ENCODE measurements around the gene CCL13. TPM values are rescaled to one million over a fixed set of nuclear protein-coding genes. Genes with fewer than 3 reads are reported as not detected.

The CCL13 gene
- total RNA-seq, 2 experiments from 2014 or later: not detected

DNA sequence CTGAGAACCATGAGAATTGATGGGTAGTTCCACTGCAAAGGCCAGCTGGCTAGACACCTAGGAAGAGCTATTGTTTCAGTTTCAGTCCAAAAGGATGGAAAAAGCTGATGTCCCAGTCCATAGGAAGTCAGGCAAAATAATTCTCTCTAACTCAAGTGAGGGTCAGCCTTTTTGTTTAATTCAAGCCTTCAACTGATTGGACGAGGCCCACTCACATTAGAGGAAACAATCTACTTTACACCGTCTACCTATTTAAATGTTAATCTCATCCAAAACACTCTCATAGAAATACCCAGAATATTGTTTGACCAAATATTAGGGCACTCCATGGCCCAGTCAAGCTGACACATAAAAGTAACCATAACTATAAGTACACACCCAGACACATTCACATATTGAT lies 14.4 kb upstream of the CCL13 start:
- no peak overlapping the region for H3K27ac Mint-ChIP-seq
- no peaks in the 10 kb centered on the region for H3K36me3 Mint-ChIP-seq (ENCODE audit: low read depth)
- no peaks in the 10 kb centered on the region for H3K9me3 Mint-ChIP-seq
- DNase-seq: no peak
- no peaks in the 10 kb centered on the region for H3K4me1 Mint-ChIP-seq (ENCODE audit: low read depth)
- intact Hi-C loops (cut with micrococcal nuclease): no loop called here
- CTCF ChIA-PET: no interaction called here
- H3K4me3 Mint-ChIP-seq: no peak overlapping the region
- H3K27me3 Mint-ChIP-seq (ENCODE audit: low read depth): peaks cover 35% of the 10 kb centered on the region

- H3K27me3 Mint-ChIP-seq (ENCODE audit: low read depth): peaks cover 15% of the 10 kb centered on the region
- H3K4me3 Mint-ChIP-seq: no peak overlapping the region
- no peak for DNase-seq
- H3K27ac Mint-ChIP-seq: no peak overlapping the region
- H3K9me3 Mint-ChIP-seq: no peaks in the 10 kb centered on the region
- intact Hi-C loops (cut with micrococcal nuclease): no loop called here
- CTCF ChIA-PET: no interaction called here
- H3K36me3 Mint-ChIP-seq (ENCODE audit: low read depth): no peaks in the 10 kb centered on the region
- no peaks in the 10 kb centered on the region for H3K4me1 Mint-ChIP-seq (ENCODE audit: low read depth)
These were observed 9.2 kb upstream of the CCL13 start for GRCh38 chr17:34347063-34347462.

GRCh38 chr17:34349751-34350150 lies 6.5 kb upstream of the CCL13 start:
- no peak overlapping the region for H3K4me3 Mint-ChIP-seq
- no peaks in the 10 kb centered on the region for H3K4me1 Mint-ChIP-seq (ENCODE audit: low read depth)
- no peak overlapping the region for H3K27ac Mint-ChIP-seq
- peaks cover 4% of the 10 kb centered on the region for H3K9me3 Mint-ChIP-seq
- intact Hi-C loops (cut with micrococcal nuclease): no loop called here
- H3K27me3 Mint-ChIP-seq (ENCODE audit: low read depth): peaks cover 7% of the 10 kb centered on the region
- DNase-seq: no peak
- CTCF ChIA-PET: interaction anchor here (0.8 to 3.2 kb wide), 4 partner anchors 12 to 276 kb away, joined by 3 to 23 read pairs (median 4); partner anchors contain the start of gene CCL1
- H3K36me3 Mint-ChIP-seq (ENCODE audit: low read depth): no peaks in the 10 kb centered on the region

DNA sequence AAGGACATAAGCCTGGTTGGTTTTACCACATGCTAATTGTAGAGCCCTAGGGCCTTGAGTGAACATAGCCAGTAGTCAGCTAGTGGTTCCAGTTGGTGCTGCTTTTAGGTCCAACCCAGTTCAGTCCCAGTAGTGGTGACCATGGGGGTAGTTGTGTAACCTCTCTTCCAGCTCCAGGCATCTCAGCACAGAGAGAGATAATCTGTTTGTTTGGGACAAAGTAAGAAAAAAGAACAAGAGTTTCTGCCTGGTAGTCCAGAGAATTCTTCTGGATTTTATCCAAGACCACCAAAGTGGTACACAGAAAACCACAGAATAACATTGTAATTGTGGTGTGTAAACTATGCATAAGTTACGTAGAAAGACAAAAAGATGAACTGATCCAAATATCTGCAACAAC lies 5.2 kb upstream of the CCL13 start:
- Mint-ChIP-seq H3K9me3 (peaks cover 4% of the 10 kb centered on the region), H3K4me3 (no peak overlapping the region), H3K27me3 (ENCODE audit: low read depth) (peaks cover 10% of the 10 kb centered on the region), H3K36me3 (ENCODE audit: low read depth) (no peaks in the 10 kb centered on the region), H3K27ac (no peak overlapping the region), H3K4me1 (ENCODE audit: low read depth) (no peaks in the 10 kb centered on the region)
- CTCF ChIA-PET: interaction anchor here (1.0 to 3.2 kb wide), 2 partner anchors 10 to 150 kb away, joined by 3 to 23 read pairs; partner anchors contain the start of gene CCL1
- intact Hi-C loops (cut with micrococcal nuclease): no loop called here
- no peak for DNase-seq

- peaks cover 10% of the 10 kb centered on the region for H3K27me3 Mint-ChIP-seq (ENCODE audit: low read depth)
- CTCF ChIA-PET: interaction anchor here (0.7 kb wide), 2 partner anchors 8 to 9 kb away, joined by 3 read pairs; no protein-coding TSS in a partner anchor
- H3K4me3 Mint-ChIP-seq: no peak overlapping the region
- peaks cover 4% of the 10 kb centered on the region for H3K9me3 Mint-ChIP-seq
- no peak for DNase-seq
- H3K27ac Mint-ChIP-seq: no peak overlapping the region
- no peaks in the 10 kb centered on the region for H3K4me1 Mint-ChIP-seq (ENCODE audit: low read depth)
- H3K36me3 Mint-ChIP-seq (ENCODE audit: low read depth): no peaks in the 10 kb centered on the region
- intact Hi-C loops (cut with micrococcal nuclease): no loop called here
These were observed 4.1 kb upstream of the CCL13 start for GRCh38 chr17:34352191-34352590.

DNA sequence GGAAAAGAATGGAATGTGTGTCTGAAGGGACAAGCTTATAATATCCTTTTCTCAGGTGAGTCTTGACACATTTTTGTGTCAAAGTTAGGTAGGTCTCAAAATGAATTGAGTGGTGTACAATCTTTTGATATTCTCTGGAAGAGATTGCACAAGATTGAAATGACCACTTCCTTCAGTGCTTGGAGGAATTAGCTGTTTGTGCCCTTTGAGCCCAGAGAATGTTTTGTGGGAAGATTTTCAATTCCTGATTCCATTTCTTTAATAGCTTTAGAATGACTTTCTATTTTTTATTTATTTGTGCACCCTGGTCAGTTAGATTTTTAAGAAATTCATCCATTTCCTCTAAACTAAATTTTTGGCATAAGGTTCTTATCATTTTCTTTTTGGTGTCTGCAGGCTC lies 1.6 kb upstream of the CCL13 start:
- Mint-ChIP-seq H3K36me3 (ENCODE audit: low read depth) (no peaks in the 10 kb centered on the region), H3K4me1 (ENCODE audit: low read depth) (no peaks in the 10 kb centered on the region), H3K27me3 (ENCODE audit: low read depth) (peaks cover 10% of the 10 kb centered on the region), H3K4me3 (no peak overlapping the region), H3K27ac (no peak overlapping the region), H3K9me3 (peaks cover 4% of the 10 kb centered on the region)
- CTCF ChIA-PET: interaction anchor here (1.4 to 4.3 kb wide), 3 partner anchors 8 to 154 kb away, joined by 4 to 24 read pairs (median 5); no protein-coding TSS in a partner anchor
- DNase-seq: no peak
- intact Hi-C loops (cut with micrococcal nuclease): no loop called here

DNA sequence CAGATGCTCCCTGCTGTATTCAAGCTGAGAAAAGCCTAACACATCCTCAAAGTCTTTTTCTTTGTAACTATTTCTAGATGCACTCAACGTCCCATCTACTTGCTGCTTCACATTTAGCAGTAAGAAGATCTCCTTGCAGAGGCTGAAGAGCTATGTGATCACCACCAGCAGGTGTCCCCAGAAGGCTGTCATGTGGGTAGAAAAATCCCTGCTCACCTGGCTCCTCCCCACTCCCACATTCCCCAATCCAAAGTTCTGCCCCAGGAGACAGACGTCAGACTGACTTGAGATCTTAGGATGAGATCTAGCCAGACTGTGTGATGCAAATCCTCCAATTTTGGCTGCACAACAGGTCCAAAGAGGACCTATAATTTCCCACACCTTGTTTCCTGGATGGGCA lies 1.1 kb downstream of the CCL13 start:
- no peak overlapping the region for H3K27ac Mint-ChIP-seq
- no peaks in the 10 kb centered on the region for H3K4me1 Mint-ChIP-seq (ENCODE audit: low read depth)
- no peak for DNase-seq
- peaks cover 8% of the 10 kb centered on the region for H3K27me3 Mint-ChIP-seq (ENCODE audit: low read depth)
- H3K4me3 Mint-ChIP-seq: no peak overlapping the region
- peaks cover 4% of the 10 kb centered on the region for H3K9me3 Mint-ChIP-seq
- CTCF ChIA-PET: interaction anchor here (8.9 kb wide), 1 partner anchor 155 kb away, joined by 241 read pairs; no protein-coding TSS in a partner anchor
- intact Hi-C loops (cut with micrococcal nuclease): no loop called here
- H3K36me3 Mint-ChIP-seq (ENCODE audit: low read depth): no peaks in the 10 kb centered on the region

DNA sequence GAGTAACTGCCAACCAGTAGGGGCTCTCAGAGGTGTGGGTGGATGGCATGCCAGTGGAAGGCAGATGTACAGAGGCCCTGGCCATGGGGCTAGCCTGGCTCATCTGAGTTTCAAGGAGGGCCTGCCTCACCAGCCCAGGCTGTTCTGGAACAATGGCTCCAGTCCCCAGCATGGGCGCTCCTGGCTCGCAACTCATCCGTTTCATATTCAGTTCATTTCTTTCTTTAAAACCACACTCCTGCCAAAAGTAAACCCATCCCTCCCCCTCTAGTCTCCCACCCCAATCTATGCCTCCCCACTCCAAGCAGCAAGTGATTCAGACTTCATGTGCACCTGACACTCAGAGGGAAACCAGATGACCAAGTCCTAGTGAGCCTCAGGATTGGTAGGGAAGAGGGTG lies 2.4 kb downstream of the CCL13 start:
- CTCF ChIA-PET: interaction anchor here (0.6 to 8.9 kb wide), 2 partner anchors 83 to 156 kb away, joined by 3 to 241 read pairs; no protein-coding TSS in a partner anchor
- H3K9me3 Mint-ChIP-seq: peaks cover 4% of the 10 kb centered on the region
- H3K27ac Mint-ChIP-seq: no peak overlapping the region
- no peak overlapping the region for H3K4me3 Mint-ChIP-seq
- DNase-seq: no peak
- H3K36me3 Mint-ChIP-seq (ENCODE audit: low read depth): no peaks in the 10 kb centered on the region
- H3K4me1 Mint-ChIP-seq (ENCODE audit: low read depth): no peaks in the 10 kb centered on the region
- peaks cover 8% of the 10 kb centered on the region for H3K27me3 Mint-ChIP-seq (ENCODE audit: low read depth)
- intact Hi-C loops (cut with micrococcal nuclease): no loop called here

DNA sequence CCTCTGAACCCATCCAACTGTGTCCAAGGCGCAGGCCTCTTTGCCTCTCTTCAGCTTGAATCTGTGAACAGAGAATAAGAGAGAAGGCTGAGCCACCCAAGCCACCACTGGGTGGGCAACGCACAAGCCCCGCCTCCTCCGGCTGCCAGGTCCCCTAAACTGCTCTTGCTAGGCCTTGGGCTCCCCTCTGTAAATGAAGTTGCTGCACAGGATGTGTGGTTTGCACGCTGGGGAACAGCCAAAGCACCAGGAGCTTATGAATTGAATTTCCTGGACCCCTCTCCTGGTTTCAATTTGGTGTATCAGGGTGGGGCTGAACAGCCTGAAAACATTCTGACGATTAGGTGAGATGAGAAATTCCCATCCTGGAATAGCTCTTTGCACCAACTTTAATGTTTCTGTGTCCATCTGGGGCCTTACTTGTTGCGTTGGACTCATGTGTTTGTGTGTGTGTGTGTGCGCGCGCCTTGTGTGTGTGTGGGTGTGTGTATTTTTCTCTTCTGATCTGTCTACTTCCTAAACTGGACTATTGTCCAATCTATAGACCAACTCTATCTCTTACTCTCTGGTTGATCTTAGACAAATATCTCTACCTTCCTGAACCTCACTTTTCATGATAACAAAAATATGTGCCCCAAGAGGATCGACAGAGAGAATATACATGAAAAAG lies 4.5 kb downstream of the CCL13 start:
- Mint-ChIP-seq H3K4me3 (no peak overlapping the region), H3K27ac (no peak overlapping the region)
- CTCF ChIA-PET: interaction anchor here (0.6 to 8.9 kb wide), 36 partner anchors 8 to 594 kb away, joined by 3 to 241 read pairs (median 5); no protein-coding TSS in a partner anchor

DNA sequence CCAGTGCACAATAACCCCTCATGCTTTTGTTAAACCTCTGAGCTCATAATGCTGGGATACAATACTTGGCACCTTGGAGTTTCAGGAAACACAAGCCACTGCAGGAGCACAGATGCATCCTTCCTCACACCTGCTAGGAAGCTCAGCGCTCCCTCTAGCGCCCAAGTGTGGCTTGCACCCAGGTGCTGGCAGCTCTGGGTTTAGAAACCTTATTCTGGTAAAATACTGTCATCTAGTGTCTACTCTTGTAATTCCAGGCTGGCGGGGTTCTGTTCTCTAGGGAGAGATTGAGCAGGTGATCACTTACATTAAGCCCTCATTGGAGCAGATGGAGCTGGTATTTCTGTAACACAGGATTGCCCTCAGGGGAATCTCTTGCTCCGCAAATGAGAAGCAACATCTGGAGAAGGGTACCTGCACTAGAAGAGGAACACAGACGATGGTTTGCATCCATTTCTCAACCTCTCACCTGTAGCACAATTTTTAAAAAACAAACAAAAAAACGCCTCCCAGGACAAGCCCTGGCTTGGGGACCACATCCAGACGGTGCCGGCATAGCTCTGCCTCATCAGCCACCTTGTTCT lies 5.3 kb downstream of the CCL13 start:
- Mint-ChIP-seq H3K27me3 (ENCODE audit: low read depth) (peaks cover 4% of the 10 kb centered on the region), H3K4me1 (ENCODE audit: low read depth) (peaks cover 8% of the 10 kb centered on the region), H3K4me3 (no peak overlapping the region), H3K27ac (no peak overlapping the region), H3K9me3 (no peaks in the 10 kb centered on the region), H3K36me3 (ENCODE audit: low read depth) (no peaks in the 10 kb centered on the region)
- intact Hi-C loops (cut with micrococcal nuclease): loop anchor here (1.0 to 10.0 kb wide), 3 partner anchors 161 to 587 kb away; no protein-coding TSS in a partner anchor
- CTCF ChIA-PET: interaction anchor here (0.6 to 8.9 kb wide), 42 partner anchors 7 to 221 kb away, joined by 3 to 241 read pairs (median 5); no protein-coding TSS in a partner anchor
- DNase-seq: peak; percentile 89

More for the DNA sequence above, 4.5 kb downstream of the CCL13 start:
- H3K4me1 Mint-ChIP-seq (ENCODE audit: low read depth): peaks cover 7% of the 10 kb centered on the region
- H3K36me3 Mint-ChIP-seq (ENCODE audit: low read depth): no peaks in the 10 kb centered on the region
- intact Hi-C loops (cut with micrococcal nuclease): loop anchor here (1.0 to 10.0 kb wide), 3 partner anchors 160 to 586 kb away; no protein-coding TSS in a partner anchor
- no peak for DNase-seq
- H3K9me3 Mint-ChIP-seq: no peaks in the 10 kb centered on the region
- peaks cover 2% of the 10 kb centered on the region for H3K27me3 Mint-ChIP-seq (ENCODE audit: low read depth)

DNA sequence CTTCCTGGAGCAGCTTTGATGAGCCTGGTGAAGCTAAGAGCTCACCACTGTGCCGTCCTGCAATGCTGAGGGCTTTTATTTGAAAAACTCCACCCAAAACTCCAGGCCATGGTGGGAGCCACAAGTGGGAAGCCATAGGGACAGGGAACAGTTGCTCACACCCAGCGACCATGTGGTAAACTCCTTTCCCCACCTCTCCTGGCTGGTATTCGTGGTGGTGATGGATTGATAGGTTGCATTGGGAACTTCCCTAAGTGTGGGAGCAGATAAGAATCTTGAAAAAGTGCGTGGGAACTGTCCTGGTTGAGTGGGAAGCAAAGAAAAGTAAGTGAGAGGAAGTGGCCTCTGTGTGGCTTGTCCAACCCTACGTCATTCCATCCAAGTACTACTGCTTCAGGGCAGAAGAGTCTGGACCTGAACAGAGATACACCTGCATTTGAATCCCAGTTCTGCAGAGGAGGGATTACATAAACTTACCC lies 6.9 kb downstream of the CCL13 start, which contains the start of gene CCL1:
Gene CCL1, minus strand, starts transcription at position 51 of the 479 bp plus-strand sequence. CDS start 72 bp downstream, outside the sequence.
- CTCF ChIA-PET: interaction anchor here (2.4 to 8.9 kb wide), 4 partner anchors 11 to 166 kb away, joined by 5 to 241 read pairs (median 23); no protein-coding TSS in a partner anchor
- H3K27ac Mint-ChIP-seq: no peak within 1 kb of the TSS
- intact Hi-C loops (cut with micrococcal nuclease): loop anchor here (10.0 kb wide), 1 partner anchor 588 kb away; no protein-coding TSS in a partner anchor
- no peak within 1 kb of the TSS for H3K4me3 Mint-ChIP-seq
- no peaks in the 10 kb centered on the region for H3K9me3 Mint-ChIP-seq
- no peak for DNase-seq
- H3K36me3 Mint-ChIP-seq (ENCODE audit: low read depth): no peaks in the 10 kb centered on the region
- peaks cover 4% of the 10 kb centered on the region for H3K27me3 Mint-ChIP-seq (ENCODE audit: low read depth)
- peaks cover 8% of the 10 kb centered on the region for H3K4me1 Mint-ChIP-seq (ENCODE audit: low read depth)

DNA sequence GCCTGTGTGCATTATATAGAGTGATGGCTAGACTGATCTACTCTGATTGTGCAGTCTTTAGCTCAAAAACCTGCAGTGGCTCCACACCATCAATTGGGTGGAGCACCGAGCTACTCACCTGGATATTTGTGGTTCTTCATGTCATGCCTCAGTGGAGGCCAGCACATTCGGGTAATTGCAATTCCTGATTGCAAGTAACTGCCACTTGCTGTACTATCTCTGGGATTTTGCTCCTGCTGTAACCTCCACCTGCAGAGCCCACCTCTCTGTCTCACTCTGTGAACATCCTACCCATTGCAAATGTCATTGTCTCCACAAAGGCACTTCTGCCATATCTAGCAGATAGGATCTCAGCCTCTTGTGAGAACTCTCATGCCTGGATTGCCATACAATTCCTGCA lies 8.5 kb downstream of the CCL13 start:
- CTCF ChIA-PET: interaction anchor here (1.1 to 8.9 kb wide), 3 partner anchors 10 to 162 kb away, joined by 4 to 241 read pairs (median 5); no protein-coding TSS in a partner anchor
- Mint-ChIP-seq H3K36me3 (ENCODE audit: low read depth) (no peaks in the 10 kb centered on the region), H3K27ac (no peak overlapping the region), H3K27me3 (ENCODE audit: low read depth) (peaks cover 7% of the 10 kb centered on the region), H3K9me3 (no peaks in the 10 kb centered on the region), H3K4me1 (ENCODE audit: low read depth) (peaks cover 8% of the 10 kb centered on the region), H3K4me3 (no peak overlapping the region)
- intact Hi-C loops (cut with micrococcal nuclease): loop anchor here (10.0 kb wide), 1 partner anchor 590 kb away; no protein-coding TSS in a partner anchor
- DNase-seq: no peak

Data from activated naive CD4-positive, alpha-beta T cell treated with anti-CD3 and anti-CD28 coated beads for 36 hours (primary cell).